Neural cell (in vitro differentiated cells): ENCODE measurements around the gene SULT4A1. TPM values are rescaled to one million over a fixed set of nuclear protein-coding genes. Genes with fewer than 3 reads are reported as not detected.

ENCODE experiments used
- H2AFZ ChIP-seq: fragments of 200-600, 300-800 bp; sonication (generic), shearing (Covaris generic); 2 replicates; pipeline ENCODE4 v1.6.0; 2014; ENCODE audit warnings: low read depth, mild to moderate bottlenecking, antibody characterized with exemption, low read length, moderate library complexity
- H3F3A ChIP-seq: fragments of 200-600 bp; shearing (Covaris generic); 2 replicates; pipeline ENCODE4 v1.6.1; 2016; ENCODE audit warnings: mild to moderate bottlenecking, moderate library complexity, mixed read lengths, antibody characterized with exemption, low read length; ENCODE audit not compliant: insufficient read depth, poor library complexity, severe bottlenecking
- H3K27ac ChIP-seq: fragments of 200-600, 300-800 bp; sonication (generic), shearing (Covaris generic); 2 replicates; pipeline ENCODE4 v1.5.1; 2014; ENCODE audit warnings: mild to moderate bottlenecking, low read length, moderate library complexity
- H3K27me3 ChIP-seq: fragments of 300-800, 200-600 bp; sonication (generic), shearing (Covaris generic); 2 replicates; pipeline ENCODE4 v1.6.0; 2014; ENCODE audit warnings: mild to moderate bottlenecking, low read depth, low read length, moderate library complexity; ENCODE audit not compliant: insufficient read depth
- H3K36me3 ChIP-seq: fragments of 300-800, 200-600 bp; sonication (generic), shearing (Covaris generic); 2 replicates; pipeline ENCODE4 v1.5.1; 2014; ENCODE audit warnings: mild to moderate bottlenecking, antibody characterized with exemption, low read length, moderate library complexity; ENCODE audit not compliant: insufficient read depth
- H3K4me2 ChIP-seq: fragments of 300-800, 200-600 bp; sonication (generic), shearing (Covaris generic); 2 replicates; pipeline ENCODE4 v1.6.0; 2014; ENCODE audit warnings: mild to moderate bottlenecking, low read length
- H3K4me3 ChIP-seq: fragments of 300-800, 200-600 bp; sonication (generic), shearing (Covaris generic); 2 replicates; pipeline ENCODE4 v1.5.1; 2014; ENCODE audit warnings: mild to moderate bottlenecking, low read length, moderate library complexity
- H3K79me2 ChIP-seq: fragments of 200-600 bp; shearing (Covaris generic); replicated peaks from 2 replicates; pipeline ENCODE4 v1.6.0; 2014; ENCODE audit warnings: mild to moderate bottlenecking, low read length, moderate library complexity; ENCODE audit not compliant: insufficient read depth
- H3K9ac ChIP-seq: fragments of 300-800, 200-600 bp; sonication (generic), shearing (Covaris generic); 2 replicates; pipeline ENCODE4 v1.6.1; 2016; ENCODE audit warnings: mild to moderate bottlenecking, low read length, mixed read lengths
- H3K9me2 ChIP-seq: fragments of 200-600 bp; shearing (Covaris generic); 2 replicates; pipeline ENCODE4 v1.6.1; 2016; ENCODE audit warnings: mild to moderate bottlenecking, low read length, mixed read lengths; ENCODE audit not compliant: insufficient read depth
- H3K9me3 ChIP-seq: fragments of 200-600, 300-800 bp; sonication (generic), shearing (Covaris generic); 2 replicates; pipeline ENCODE4 v1.6.1; 2016; ENCODE audit warnings: mild to moderate bottlenecking, mixed run types, low read length, moderate library complexity, mixed read lengths
- H4K20me1 ChIP-seq: fragments of 200-600 bp; shearing (Covaris generic); 2 replicates; pipeline ENCODE4 v1.6.1; 2016; ENCODE audit warnings: mild to moderate bottlenecking, mixed run types; ENCODE audit not compliant: insufficient read depth
- CTCF ChIP-seq: fragments of 450-650 bp; IDR thresholded peaks from 2 replicates; pipeline ENCODE4 v1.5.1; 2014; ENCODE audit warnings: antibody characterized with exemption, mild to moderate bottlenecking, moderate library complexity; ENCODE audit not compliant: poor library complexity, severe bottlenecking
- EP300 ChIP-seq: fragments of 450-650 bp; conservative IDR thresholded peaks from 2 replicates; pipeline ENCODE4 v1.6.1; 2014; ENCODE audit warnings: antibody characterized with exemption, mild to moderate bottlenecking, moderate library complexity; ENCODE audit not compliant: poor library complexity, severe bottlenecking
- EZH2 ChIP-seq: fragments of 200-600, 300-800 bp; shearing (Covaris generic), sonication (generic); IDR thresholded peaks from 2 replicates; pipeline ENCODE4 v1.6.1; 2014; ENCODE audit warnings: antibody characterized with exemption, low read length, borderline replicate concordance, mild to moderate bottlenecking; ENCODE audit not compliant: insufficient read depth, poor library complexity, severe bottlenecking
- MXI1 ChIP-seq: fragments of 450-650 bp; conservative IDR thresholded peaks from 2 replicates; pipeline ENCODE4 v1.6.1; 2014; ENCODE audit warnings: antibody characterized with exemption, mild to moderate bottlenecking; ENCODE audit not compliant: poor library complexity, severe bottlenecking
- POLR2AphosphoS5 ChIP-seq: IDR thresholded peaks from 2 replicates; pipeline ENCODE4 v1.6.1; 2012
- RAD21 ChIP-seq: fragments of 450-650 bp; conservative IDR thresholded peaks from 2 replicates; pipeline ENCODE4 v1.6.1; 2014; ENCODE audit warnings: antibody characterized with exemption, mild to moderate bottlenecking, moderate library complexity
- REST ChIP-seq: IDR thresholded peaks from 2 replicates; pipeline ENCODE4 v1.6.1; 2012; ENCODE audit warnings: borderline replicate concordance
- SMC3 ChIP-seq: fragments of 450-650 bp; conservative IDR thresholded peaks from 2 replicates; pipeline ENCODE4 v1.6.1; 2014; ENCODE audit warnings: antibody characterized with exemption, mild to moderate bottlenecking, moderate library complexity; ENCODE audit not compliant: poor library complexity
- TAF1 ChIP-seq: IDR thresholded peaks from 2 replicates; pipeline ENCODE4 v1.6.1; 2012; ENCODE audit warnings: low read depth
- polyA plus RNA-seq: library from polyadenylated mRNA; depleted of rRNA; stranded (reverse); fragments of >200 nt; gene quantifications from 2 replicates; pipeline ENCODE4 v1.2.3, GENCODE V29; 2014

Gene SULT4A1
- polyA plus RNA-seq, 1 donor from 2014 or later = 182 TPM

- H2AFZ ChIP-seq = no peak overlapping the region
- no peaks in the 10 kb centered on the region for H4K20me1 ChIP-seq
- H3F3A ChIP-seq = no peaks in the 10 kb centered on the region
- TF ChIP-seq RAD21 (no peak), REST (no peak), EP300 (no peak), SMC3 (no peak), EZH2 (no peak), MXI1 (no peak), CTCF (no peak), TAF1 (no peak), POLR2AphosphoS5 (no peak)
- no peak overlapping the region for H3K9ac ChIP-seq
- H3K9me3 ChIP-seq = no peaks in the 10 kb centered on the region
- no peaks in the 10 kb centered on the region for H3K36me3 ChIP-seq
- no peak overlapping the region for H3K27ac ChIP-seq
- H3K4me2 ChIP-seq = no peak overlapping the region
- H3K79me2 ChIP-seq = no peaks in the 10 kb centered on the region
- H3K9me2 ChIP-seq = no peaks in the 10 kb centered on the region
- H3K4me3 ChIP-seq = no peak overlapping the region
- H3K27me3 ChIP-seq = no peaks in the 10 kb centered on the region
Observed at GRCh38 chr22:43800970-43801369, 61.3 kb downstream of the SULT4A1 start.

- no peak overlapping the region for H3K4me2 ChIP-seq
- no peaks in the 10 kb centered on the region for H4K20me1 ChIP-seq
- no peaks in the 10 kb centered on the region for H3K27me3 ChIP-seq
- H3K79me2 ChIP-seq = no peaks in the 10 kb centered on the region
- H2AFZ ChIP-seq = no peak overlapping the region
- H3K27ac ChIP-seq = no peak overlapping the region
- no peak overlapping the region for H3K4me3 ChIP-seq
- H3K9me3 ChIP-seq = no peaks in the 10 kb centered on the region
- H3F3A ChIP-seq = no peaks in the 10 kb centered on the region
- TF ChIP-seq REST (no peak), EZH2 (no peak), EP300 (no peak), RAD21 (no peak), CTCF (no peak)
- H3K9ac ChIP-seq = no peak overlapping the region
- H3K9me2 ChIP-seq = no peaks in the 10 kb centered on the region
- H3K36me3 ChIP-seq = no peaks in the 10 kb centered on the region
Observed at GRCh38 chr22:43798492-43798891, 63.8 kb downstream of the SULT4A1 start.
